ENCODE results near the gene RNU6-9.

- TF ChIP-seq SIN3A (IDR thresholded peaks at IDR 0.05; ENCODE audit: borderline replicate concordance, insufficient read depth, low read length), result no peak
- TF ChIP-seq REST (IDR thresholded peaks at IDR 0.05; ENCODE audit: insufficient read depth in 1 of 2, low read depth in 2 of 2, low read length in 2 of 2), result no peak
- TF ChIP-seq POLR2AphosphoS5 (IDR thresholded peaks at IDR 0.05; ENCODE audit: low read depth, low read length), result no peak
Measured at GRCh38 chr19:889662-890295, 3.5 kb upstream of the RNU6-9 start.
